ENCODE measurements around the gene PLXNA4.

DNA sequence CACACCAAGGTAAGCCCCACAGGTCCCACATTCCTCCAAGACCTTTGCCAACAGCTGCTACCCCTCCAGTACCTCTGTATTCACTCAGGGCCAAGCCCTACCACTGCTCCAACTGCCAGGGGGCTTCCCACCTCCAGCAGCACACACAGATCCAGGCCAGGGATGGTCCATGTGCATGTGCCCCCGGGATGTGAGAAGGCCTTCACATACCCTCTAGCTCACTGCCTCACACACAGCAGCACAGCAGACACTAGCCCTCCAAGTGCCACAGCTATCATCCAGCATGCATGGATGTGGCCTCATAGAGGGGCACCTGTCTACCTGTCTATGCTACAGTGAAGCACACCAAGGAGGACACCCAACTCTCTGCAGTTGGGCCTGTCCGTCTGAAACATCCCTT lies 488.8 kb downstream of the PLXNA4 start:
- TF ChIP-seq CTCF (IDR thresholded peaks at IDR 0.05) (no peak), TCF7L2 (IDR thresholded peaks at IDR 0.05; ENCODE audit: low read depth, low read length) (no peak), POLR2AphosphoS5 (IDR thresholded peaks at IDR 0.05; ENCODE audit: low read depth, low read length) (no peak)
- TF ChIP-seq, protein P1, sequence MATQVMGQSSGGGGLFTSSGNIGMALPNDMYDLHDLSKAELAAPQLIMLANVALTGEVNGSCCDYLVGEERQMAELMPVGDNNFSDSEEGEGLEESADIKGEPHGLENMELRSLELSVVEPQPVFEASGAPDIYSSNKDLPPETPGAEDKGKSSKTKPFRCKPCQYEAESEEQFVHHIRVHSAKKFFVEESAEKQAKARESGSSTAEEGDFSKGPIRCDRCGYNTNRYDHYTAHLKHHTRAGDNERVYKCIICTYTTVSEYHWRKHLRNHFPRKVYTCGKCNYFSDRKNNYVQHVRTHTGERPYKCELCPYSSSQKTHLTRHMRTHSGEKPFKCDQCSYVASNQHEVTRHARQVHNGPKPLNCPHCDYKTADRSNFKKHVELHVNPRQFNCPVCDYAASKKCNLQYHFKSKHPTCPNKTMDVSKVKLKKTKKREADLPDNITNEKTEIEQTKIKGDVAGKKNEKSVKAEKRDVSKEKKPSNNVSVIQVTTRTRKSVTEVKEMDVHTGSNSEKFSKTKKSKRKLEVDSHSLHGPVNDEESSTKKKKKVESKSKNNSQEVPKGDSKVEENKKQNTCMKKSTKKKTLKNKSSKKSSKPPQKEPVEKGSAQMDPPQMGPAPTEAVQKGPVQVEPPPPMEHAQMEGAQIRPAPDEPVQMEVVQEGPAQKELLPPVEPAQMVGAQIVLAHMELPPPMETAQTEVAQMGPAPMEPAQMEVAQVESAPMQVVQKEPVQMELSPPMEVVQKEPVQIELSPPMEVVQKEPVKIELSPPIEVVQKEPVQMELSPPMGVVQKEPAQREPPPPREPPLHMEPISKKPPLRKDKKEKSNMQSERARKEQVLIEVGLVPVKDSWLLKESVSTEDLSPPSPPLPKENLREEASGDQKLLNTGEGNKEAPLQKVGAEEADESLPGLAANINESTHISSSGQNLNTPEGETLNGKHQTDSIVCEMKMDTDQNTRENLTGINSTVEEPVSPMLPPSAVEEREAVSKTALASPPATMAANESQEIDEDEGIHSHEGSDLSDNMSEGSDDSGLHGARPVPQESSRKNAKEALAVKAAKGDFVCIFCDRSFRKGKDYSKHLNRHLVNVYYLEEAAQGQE (IDR thresholded peaks at IDR 0.05; ENCODE audit: insufficient read depth in 1 of 2, low read depth in 2 of 2, low read length in 1 of 2), result no peak

Data from Panc1 (cell line).